Measurements from ENCODE around the gene TNNI2. TPM values are rescaled to one million over a fixed set of nuclear protein-coding genes. Genes with fewer than 3 reads are reported as not detected.

The TNNI2 gene
- total and polyA plus RNA-seq, 10 of the 15 experiments (the other 5 are each of a cell fraction or from before 2014, with no cell fraction given): 0.14 to 0.79 (median 0.37) TPM; not detected in 4

GRCh38 chr11:1852877-1853276, 14.1 kb downstream of the TNNI2 start, which contains the start of gene LSP1 (continued):
- TF ChIP-seq ZBTB11 (CRISPR knock-in tag; IDR thresholded peaks at IDR 0.05): no peak
- 0 out of 2 replicates have a peak, but pooled peaks have one; percentile 73 for TF ChIP-seq CHD4 (IDR thresholded peaks at IDR 0.05)
- TF ChIP-seq ZNF384 (IDR thresholded peaks at IDR 0.05; ENCODE audit: borderline replicate concordance, low read depth, low read length): peak; percentile 98
- TF ChIP-seq RUNX3 (IDR thresholded peaks at IDR 0.05; ENCODE audit: low read length): no peak
- peak; percentile 92 for TF ChIP-seq KLF5 (IDR thresholded peaks at IDR 0.05; ENCODE audit: partially characterized antibody)
- TF ChIP-seq SP1 (IDR thresholded peaks at IDR 0.05; ENCODE audit: low read depth, low read length): peak; percentile 92
- 0 out of 2 replicates have a peak, but pooled peaks have one; percentile 59 for TF ChIP-seq ESRRA (IDR thresholded peaks at IDR 0.05; ENCODE audit: low read length)
- TF ChIP-seq NBN (IDR thresholded peaks at IDR 0.05): peak; percentile 98
- TF ChIP-seq USF2 (IDR thresholded peaks at IDR 0.05; ENCODE audit: borderline replicate concordance, low read depth, low read length): no peak
- TF ChIP-seq RAD21 (IDR thresholded peaks at IDR 0.05; ENCODE audit: insufficient read depth, low read depth, low read length): peak; percentile 43; the same call in 1 of the 2 replicates
- TF ChIP-seq GATAD2B (conservative IDR thresholded peaks at IDR 0.05; ENCODE audit: low read depth): peak; percentile 73
- TF ChIP-seq RFX5 (IDR thresholded peaks at IDR 0.05; ENCODE audit: low read depth, low read length): peak; percentile 85
- TF ChIP-seq NFXL1 (IDR thresholded peaks at IDR 0.05; ENCODE audit: borderline replicate concordance): no peak
- peak; percentile 77; the same call in 1 of the 2 replicates for TF ChIP-seq BMI1 (IDR thresholded peaks at IDR 0.05; ENCODE audit: borderline replicate concordance)
- TF ChIP-seq ZNF622 (IDR thresholded peaks at IDR 0.05): no peak
- peak; percentile 97 for TF ChIP-seq IKZF1 (conservative IDR thresholded peaks at IDR 0.05)
- TF ChIP-seq JUNB (IDR thresholded peaks at IDR 0.05): peak; percentile 56; the same call in 1 of the 2 replicates
- TF ChIP-seq PBX3 (IDR thresholded peaks at IDR 0.05; ENCODE audit: insufficient replicate concordance, low read depth, low read length): peak; percentile 54
- peak; percentile 23 for TF ChIP-seq MYC (IDR thresholded peaks at IDR 0.05; ENCODE audit: insufficient read depth, insufficient read length, insufficient replicate concordance, low read length, severe bottlenecking)
- no peak for TF ChIP-seq CHD1 (IDR thresholded peaks at IDR 0.05; ENCODE audit: low read depth, low read length)
- no peak for TF ChIP-seq PRDM15 (CRISPR knock-in tag; IDR thresholded peaks at IDR 0.05)
- TF ChIP-seq NR2C2 (IDR thresholded peaks at IDR 0.05; ENCODE audit: borderline replicate concordance, control insufficient read depth, insufficient read length, low read depth): no peak
- TF ChIP-seq MTA2 (IDR thresholded peaks at IDR 0.05; ENCODE audit: low read depth): peak; percentile 90
- no peak; the same call in 1 of the 2 replicates for TF ChIP-seq LARP7 (IDR thresholded peaks at IDR 0.05)
